IMR-90 (cell line): Measurements from ENCODE around the gene ALOX15. TPM values are rescaled to one million over a fixed set of nuclear protein-coding genes. Genes with fewer than 3 reads are reported as not detected.
"Not testable (repeated sequence)": the region's sequence is repeated elsewhere in the genome, so short reads cannot be mapped to it uniquely, and the experiment has no call there.

Experiments
- ATAC-seq: fragments of 200-7000 bp; cut with Tn5 transposase; 2 replicates; pipeline ENCODE4 v1.9.1; 2020; ENCODE audit warnings: low read depth, mild to moderate bottlenecking, moderate library complexity
- BruUV-seq: library from RNA; stranded (reverse); fragments of 400-500 nt; replicated peaks from 2 replicates; lab custom pipeline; 2021; lab: Mats Ljungman, UMichigan
- CTCF ChIA-PET: fragments of 300-600 bp; formaldehyde crosslinking; extraction: SDS; loops from one replicate; lab custom pipeline; 2021; ENCODE audit warnings: antibody characterized with exemption; lab: Yijun Ruan, JAX
- POLR2A ChIA-PET: fragments of 300-600 bp; sonication (Branson Sonifier 250); formaldehyde crosslinking; loops from one replicate; lab custom pipeline; 2022; ENCODE audit warnings: antibody characterized with exemption; ENCODE audit not compliant: unreplicated experiment; lab: Charles Lee
- DNase-seq: peaks from one replicate; pipeline ENCODE4 v3.0.0; 2013
- H2AFZ ChIP-seq: replicated peaks from 2 replicates; pipeline ENCODE3; 2013; ENCODE audit warnings: low read length, mild to moderate bottlenecking; ENCODE audit not compliant: poor library complexity
- H2AK5ac ChIP-seq: 2 replicates; pipeline ENCODE4 v1.6.1; 2013; ENCODE audit warnings: low read depth, low read length, inconsistent platforms
- H2AK9ac ChIP-seq: replicated peaks from 2 replicates; pipeline ENCODE3; 2013; ENCODE audit warnings: mild to moderate bottlenecking, low read depth, low read length, moderate library complexity; ENCODE audit not compliant: poor library complexity
- H2BK120ac ChIP-seq: 2 replicates; pipeline ENCODE4 v1.6.1; 2013; ENCODE audit warnings: low read depth, low read length, inconsistent platforms
- H2BK15ac ChIP-seq: 3 replicates; pipeline ENCODE4 v1.6.1; 2013; ENCODE audit warnings: low read depth, low read length, inconsistent platforms
- H2BK20ac ChIP-seq: 2 replicates; pipeline ENCODE4 v1.6.1; 2013; ENCODE audit warnings: low read depth, mild to moderate bottlenecking, inconsistent platforms, low read length, moderate library complexity
- H2BK5ac ChIP-seq: 2 replicates; pipeline ENCODE4 v1.6.1; 2013; ENCODE audit warnings: mild to moderate bottlenecking, low read depth, low read length, inconsistent platforms; ENCODE audit not compliant: poor library complexity, severe bottlenecking
- H3K14ac ChIP-seq: replicated peaks from 2 replicates; pipeline ENCODE4 v1.6.1; 2013; ENCODE audit warnings: low read depth, low read length, inconsistent platforms
- H3K18ac ChIP-seq: 2 replicates; pipeline ENCODE4 v1.6.1; 2013; ENCODE audit warnings: low read depth, low read length, control low read depth
- H3K23ac ChIP-seq: 2 replicates; pipeline ENCODE4 v1.6.1; 2013; ENCODE audit warnings: low read depth, low read length, inconsistent platforms
- H3K27ac ChIP-seq: 2 replicates; pipeline ENCODE4 v1.5.1; 2013; ENCODE audit warnings: mild to moderate bottlenecking, control low read depth, low read length; ENCODE audit not compliant: insufficient read depth
- H3K27me3 ChIP-seq: 2 replicates; pipeline ENCODE4 v1.6.1; 2013; ENCODE audit warnings: low read length; ENCODE audit not compliant: control insufficient read depth, insufficient read depth
- H3K36me3 ChIP-seq: 2 replicates; pipeline ENCODE4 v1.6.1; 2013; ENCODE audit warnings: low read length, mixed read lengths; ENCODE audit not compliant: control insufficient read depth, insufficient read depth
- H3K4ac ChIP-seq: 2 replicates; pipeline ENCODE4 v1.6.1; 2013; ENCODE audit warnings: low read depth, low read length, inconsistent platforms
- H3K4me1 ChIP-seq: 2 replicates; pipeline ENCODE4 v1.6.1; 2013; ENCODE audit warnings: low read length, mixed read lengths; ENCODE audit not compliant: control insufficient read depth, insufficient read depth
- H3K4me2 ChIP-seq: 2 replicates; pipeline ENCODE4 v1.6.1; 2013; ENCODE audit warnings: low read depth, mild to moderate bottlenecking, control low read depth, low read length, moderate library complexity
- H3K4me3 ChIP-seq: 2 replicates; pipeline ENCODE4 v1.5.1; 2013; ENCODE audit warnings: low read depth, mild to moderate bottlenecking, control low read depth, low read length, moderate library complexity; ENCODE audit not compliant: insufficient read depth
- H3K56ac ChIP-seq: 2 replicates; pipeline ENCODE4 v1.6.1; 2013; ENCODE audit warnings: low read length, inconsistent platforms; ENCODE audit not compliant: insufficient read depth; ENCODE audit errors: extremely low read depth
- H3K79me1 ChIP-seq, 2 experiments: 2 replicates each; pipeline ENCODE4 v1.6.1; 2013; ENCODE audit warnings: low read length in 2 of 2, inconsistent platforms in 1 of 2, low read depth in 1 of 2
- H3K9ac ChIP-seq: 2 replicates; pipeline ENCODE4 v1.6.1; 2013; ENCODE audit warnings: low read depth, low read length, control low read depth
- H3K9me1 ChIP-seq: 2 replicates; pipeline ENCODE4 v1.6.1; 2013; ENCODE audit warnings: low read length, inconsistent platforms; ENCODE audit not compliant: insufficient read depth
- H3K9me3 ChIP-seq: 2 replicates; pipeline ENCODE4 v1.6.1; 2013; ENCODE audit warnings: low read length; ENCODE audit not compliant: control insufficient read depth, insufficient read depth
- H4K20me1 ChIP-seq: 2 replicates; pipeline ENCODE4 v1.6.1; 2013; ENCODE audit warnings: low read length, inconsistent platforms; ENCODE audit not compliant: insufficient read depth
- H4K5ac ChIP-seq: 2 replicates; pipeline ENCODE4 v1.6.1; 2013; ENCODE audit warnings: mild to moderate bottlenecking, low read depth, low read length, control low read depth
- H4K8ac ChIP-seq, 2 experiments: 2 replicates each; pipeline ENCODE4 v1.6.1; 2013; ENCODE audit warnings: low read depth in 2 of 2, low read length in 2 of 2, control low read depth in 1 of 2, inconsistent platforms in 1 of 2
- H4K91ac ChIP-seq: 2 replicates; pipeline ENCODE4 v1.6.1; 2013; ENCODE audit warnings: low read depth, low read length, inconsistent platforms; ENCODE audit not compliant: insufficient read depth
- MAFK ChIP-seq: IDR thresholded peaks from 2 replicates; pipeline ENCODE4 v1.6.1; 2012; ENCODE audit warnings: low read depth, low read length, improper control_type of control experiment
- POLR2A ChIP-seq: IDR thresholded peaks from 2 replicates; pipeline ENCODE4 v1.6.1; 2012; ENCODE audit warnings: mild to moderate bottlenecking, low read depth, low read length
- RAD21 ChIP-seq: IDR thresholded peaks from 2 replicates; pipeline ENCODE4 v1.6.1; 2012; ENCODE audit warnings: low read length, improper control_type of control experiment
- WGBS, 2 experiments: methylation state at CpG; one replicate each; pipeline versions ENCODE4 v1.1.5 to v1.1.7; 2013; ENCODE audit warnings: missing lambda C conversion rate in 2 of 2; ENCODE audit not compliant: insufficient read length in 1 of 2; ENCODE audit errors: extremely low coverage in 2 of 2; 5-methylcytosine and 5-hydroxymethylcytosine counted together
- dilution Hi-C: fragments of 300-500 bp; cut with HindIII; formaldehyde crosslinking; loops from one replicate; pipeline ENCODE4 v1.14.3; 2018; ENCODE audit warnings: low sequenced_read_pairs; ENCODE audit not compliant: unreplicated experiment
- in situ Hi-C: fragments of 300-500 bp; cut with MboI; formaldehyde crosslinking; loops from 3 replicates; pipeline ENCODE4 v1.14.3; 2019; ENCODE audit warnings: low sequenced_read_pairs, inconsistent platforms, mixed read lengths
- intact Hi-C: fragments of 100-400 bp; cut with micrococcal nuclease; formaldehyde crosslinking; loops from 2 replicates; pipeline ENCODE4 v1.10.0; 2022
- polyA plus RNA-seq, 3 experiments: library from polyadenylated mRNA; depleted of rRNA; stranded (reverse); fragments of >200 nt; gene quantifications; 2 replicates each; pipeline ENCODE4 v1.2.3, GENCODE V29; 2012; ENCODE audit warnings: low replicate concordance in 1 of 3
- total RNA-seq: library from RNA; depleted of rRNA; stranded (reverse); fragments of >200 nt; gene quantifications from 2 replicates; pipeline ENCODE4 v1.2.3, GENCODE V29; 2012

ALOX15 gene
- total and polyA plus RNA-seq, 2 of the 4 experiments (the other 2 are of a cell fraction): not detected

DNA sequence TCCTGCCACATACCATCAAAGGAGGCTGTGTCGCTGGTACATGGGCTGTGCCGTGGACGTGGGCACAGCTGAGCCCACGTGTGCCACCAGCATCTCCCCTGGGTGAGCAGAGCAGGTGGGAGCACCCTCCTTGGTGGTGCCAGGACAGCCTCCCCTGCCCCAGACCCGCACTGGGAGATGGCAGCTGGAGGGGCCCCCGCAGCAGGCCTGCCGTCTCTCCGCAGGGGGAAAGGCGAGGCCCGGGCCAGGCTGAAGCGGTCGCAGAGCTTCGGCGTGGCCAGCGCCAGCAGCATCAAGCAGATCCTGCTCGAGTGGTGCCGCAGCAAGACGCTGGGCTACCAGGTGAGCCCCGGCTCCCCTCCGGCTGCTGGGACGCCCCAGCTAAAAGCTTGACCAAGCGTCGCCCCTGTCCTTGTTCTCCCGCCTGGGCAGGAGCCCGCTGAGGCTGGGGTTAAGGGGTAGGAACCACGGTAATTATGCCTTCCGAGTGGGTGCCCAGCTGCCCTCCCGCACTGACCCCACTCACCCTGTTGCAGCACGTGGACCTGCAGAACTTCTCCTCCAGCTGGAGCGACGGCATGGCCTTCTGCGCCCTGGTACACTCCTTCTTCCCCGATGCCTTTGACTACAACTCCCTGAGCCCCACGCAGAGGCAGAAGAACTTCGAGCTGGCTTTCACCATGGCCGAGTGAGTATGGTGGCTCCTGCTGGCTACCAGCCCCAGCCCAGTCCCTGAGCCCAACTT, 44.7 kb downstream of the ALOX15 start:
- no peaks in the 10 kb centered on the region for H3K36me3 ChIP-seq
- peaks cover 3% of the 10 kb centered on the region; the same call in 1 of the 2 replicates for H3K9me1 ChIP-seq
- no peak overlapping the region for H4K5ac ChIP-seq
- no TSS peak for BruUV-seq
- H2BK5ac ChIP-seq: no peak overlapping the region
- no peaks in the 10 kb centered on the region for H3K9me3 ChIP-seq
- no peak overlapping the region for H3K27ac ChIP-seq
- in situ Hi-C loops (no loop called here), dilution Hi-C loops (no loop called here), intact Hi-C loops (no loop called here)
- no peaks in the 10 kb centered on the region for H4K20me1 ChIP-seq
- no peak overlapping the region for H2AFZ ChIP-seq
- H2AK5ac ChIP-seq: no peak overlapping the region
- WGBS, 2 experiments: 96% methylated on average over 20 of the region's 36 CpGs; no CpG with 5 or more reads in 1 of the 2 experiments
- H2AK9ac ChIP-seq: no peak overlapping the region
- no peak overlapping the region for H3K9ac ChIP-seq
- peaks cover 21% of the 10 kb centered on the region; the same call in 1 of the 2 replicates for H3K4me1 ChIP-seq
- DNase-seq (no peak), ATAC-seq (no peak)
- no peak overlapping the region for H3K18ac ChIP-seq
- no peak overlapping the region for H2BK120ac ChIP-seq
- H3K4ac ChIP-seq: no peak overlapping the region
- no peak overlapping the region for H4K8ac ChIP-seq
- no peak overlapping the region for H3K56ac ChIP-seq
- no peaks in the 10 kb centered on the region for H3K79me1 ChIP-seq
- ChIA-PET CTCF (interaction anchor here (0.6 kb wide), 1 partner anchor 49 kb away, joined by 6 read pairs; no protein-coding TSS in a partner anchor), POLR2A (no interaction called here)
- no peak overlapping the region for H3K4me2 ChIP-seq
- no peak overlapping the region for H3K23ac ChIP-seq
- H3K14ac ChIP-seq: no peak overlapping the region
- H4K91ac ChIP-seq: no peak overlapping the region
- peaks cover 18% of the 10 kb centered on the region for H3K27me3 ChIP-seq
- H2BK20ac ChIP-seq: no peak overlapping the region
- no peak for TF ChIP-seq POLR2A
- TF ChIP-seq MAFK: no peak
- no peak for TF ChIP-seq RAD21
- H2BK15ac ChIP-seq: no peak overlapping the region
- no peak overlapping the region for H3K4me3 ChIP-seq

DNA sequence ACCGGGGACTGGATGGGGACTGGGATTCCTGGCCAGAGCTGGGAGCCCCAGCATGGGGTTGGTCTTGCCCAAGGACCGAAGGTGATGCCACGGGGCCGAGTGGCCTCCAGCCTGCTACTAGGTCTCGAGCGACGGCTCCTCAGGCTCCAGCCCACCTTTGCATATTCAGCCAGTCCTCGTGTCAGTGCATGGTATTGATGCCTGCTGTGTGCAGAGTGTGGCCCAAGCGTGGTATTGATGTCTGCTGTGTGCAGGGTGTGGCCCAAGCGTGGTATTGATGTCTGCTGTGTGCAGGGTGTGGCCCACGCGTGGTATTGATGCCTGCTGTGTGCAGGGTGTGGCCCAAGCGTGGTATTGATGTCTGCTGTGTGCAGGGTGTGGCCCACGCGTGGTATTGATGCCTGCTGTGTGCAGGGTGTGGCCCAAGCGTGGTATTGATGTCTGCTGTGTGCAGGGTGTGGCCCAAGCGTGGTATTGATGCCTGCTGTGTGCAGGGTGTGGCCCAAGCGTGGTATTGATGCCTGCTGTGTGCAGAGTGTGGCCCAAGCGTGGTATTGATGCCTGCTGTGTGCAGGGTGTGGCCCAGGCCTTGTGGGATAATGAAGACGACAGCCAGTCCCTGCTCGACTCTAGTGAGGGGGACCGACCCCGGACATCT, 45.7 kb downstream of the ALOX15 start:
- H3K9me3 ChIP-seq, H2BK5ac ChIP-seq, H3K9me1 ChIP-seq, intact Hi-C loops, H2BK120ac ChIP-seq, H2AK9ac ChIP-seq, BruUV-seq, H3K18ac ChIP-seq, H2AK5ac ChIP-seq, ATAC-seq, H3K14ac ChIP-seq, DNase-seq, H3K4me2 ChIP-seq, H4K91ac ChIP-seq, H2BK15ac ChIP-seq, H3K23ac ChIP-seq, H2BK20ac ChIP-seq, H3K4ac ChIP-seq, H3K36me3 ChIP-seq, H3K79me1 ChIP-seq, H3K4me3 ChIP-seq, in situ Hi-C loops, H3K9ac ChIP-seq, POLR2A ChIA-PET, dilution Hi-C loops, H3K56ac ChIP-seq, H3K27ac ChIP-seq, H4K20me1 ChIP-seq, H2AFZ ChIP-seq, H4K8ac ChIP-seq, H4K5ac ChIP-seq: not testable (repeated sequence)
- H3K4me1 ChIP-seq: peaks cover 22% of the 10 kb centered on the region; the same call in 1 of the 2 replicates
- CTCF ChIA-PET: interaction anchor here (0.6 kb wide), 1 partner anchor 9 kb away, joined by 3 read pairs; no protein-coding TSS in a partner anchor
- H3K27me3 ChIP-seq: peaks cover 25% of the 10 kb centered on the region
- WGBS, 2 experiments: 100% methylated on average over 4 of the region's 23 CpGs; no CpG with 5 or more reads in 1 of the 2 experiments
